HEK293 (cell line): ENCODE measurements around the gene PBRM1.

Source experiments
- CTCF ChIP-seq: fragments of 450-650 bp; formaldehyde crosslinking; IDR thresholded peaks from 2 replicates; pipeline ENCODE4 v1.5.1; 2016; ENCODE audit warnings: missing biosample characterization, missing genetic modification characterization
- KLF1 ChIP-seq: fragments of 450-650 bp; formaldehyde crosslinking; IDR thresholded peaks from 2 replicates; pipeline ENCODE4 v1.5.1; 2016; ENCODE audit warnings: missing biosample characterization, missing genetic modification characterization
- OSR2 ChIP-seq: fragments of 450-650 bp; formaldehyde crosslinking; IDR thresholded peaks from 2 replicates; pipeline ENCODE4 v1.5.1; 2016; ENCODE audit warnings: missing biosample characterization, missing genetic modification characterization
- ZBTB7A ChIP-seq: fragments of 450-650 bp; formaldehyde crosslinking; IDR thresholded peaks from 2 replicates; pipeline ENCODE4 v1.5.1; 2016; ENCODE audit warnings: low read depth, missing biosample characterization, missing genetic modification characterization
- ZNF133 ChIP-seq: fragments of 450-650 bp; formaldehyde crosslinking; IDR thresholded peaks from 2 replicates; pipeline ENCODE4 v1.5.1; 2016; ENCODE audit warnings: missing biosample characterization, missing genetic modification characterization
- ZNF274 ChIP-seq, 2 experiments: fragments of 200-500 bp in 1 of 2; fragments of 450-650 bp in 1 of 2; sonication (Bioruptor generic) in 1 of 2; formaldehyde crosslinking in 1 of 2; IDR thresholded peaks; 2 replicates each; pipeline versions ENCODE4 v1.5.1 to v1.6.1; 2014 to 2016; ENCODE audit warnings: borderline replicate concordance in 1 of 2, inconsistent platforms in 1 of 2, low read length in 1 of 2, missing biosample characterization in 1 of 2, missing genetic modification characterization in 1 of 2
- ZNF292 ChIP-seq: fragments of 450-650 bp; formaldehyde crosslinking; IDR thresholded peaks from 2 replicates; pipeline ENCODE4 v1.5.1; 2016; ENCODE audit warnings: low read depth, missing biosample characterization, missing genetic modification characterization, borderline replicate concordance
- ZNF366 ChIP-seq: fragments of 450-650 bp; formaldehyde crosslinking; conservative IDR thresholded peaks from 2 replicates; pipeline ENCODE4 v1.5.1; 2016; ENCODE audit warnings: missing biosample characterization, missing genetic modification characterization
- ZNF449 ChIP-seq: fragments of 450-650 bp; formaldehyde crosslinking; IDR thresholded peaks from 2 replicates; pipeline ENCODE4 v1.5.1; 2017; ENCODE audit warnings: missing biosample characterization, mild to moderate bottlenecking, missing genetic modification characterization, moderate library complexity
- ZNF555 ChIP-seq: fragments of 450-650 bp; formaldehyde crosslinking; conservative IDR thresholded peaks from 2 replicates; pipeline ENCODE4 v1.5.1; 2017; ENCODE audit warnings: missing biosample characterization, mild to moderate bottlenecking, missing genetic modification characterization, inconsistent platforms
- ZNF660 ChIP-seq: fragments of 450-650 bp; IDR thresholded peaks from 2 replicates; pipeline ENCODE4 v1.5.1; 2018; ENCODE audit warnings: missing biosample characterization, mild to moderate bottlenecking, missing genetic modification characterization
- ZNF677 ChIP-seq: fragments of 450-650 bp; IDR thresholded peaks from 2 replicates; pipeline ENCODE4 v1.5.0; 2018; ENCODE audit warnings: missing biosample characterization, mild to moderate bottlenecking, missing genetic modification characterization, moderate library complexity
- TF ChIP-seq, protein P1 (sequence below): IDR thresholded peaks from 2 replicates; pipeline ENCODE4 v1.6.1; 2011; ENCODE audit warnings: mild to moderate bottlenecking, low read depth, low read length, borderline replicate concordance

DNA sequence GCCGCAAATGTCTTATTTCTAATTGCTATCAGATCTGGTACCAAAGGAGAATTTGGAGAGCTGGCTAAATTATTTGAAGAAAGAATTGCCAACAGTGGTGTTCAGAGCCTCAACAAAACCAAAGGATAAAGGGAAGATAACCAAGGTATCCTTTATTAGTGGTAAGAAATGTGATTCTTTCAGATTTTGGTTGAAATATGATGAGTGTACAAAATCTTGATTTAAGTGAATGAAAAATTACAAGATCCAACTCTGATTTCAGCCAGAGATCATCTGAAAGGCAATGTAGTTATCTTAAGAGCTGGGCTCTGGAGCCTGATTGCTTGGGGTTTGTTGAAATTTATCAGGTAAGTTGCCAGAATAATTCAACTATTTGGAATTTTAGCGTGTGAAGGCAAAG is 4.8 kb upstream of the PBRM1 start:
- no peak for TF ChIP-seq CTCF (tag by site-specific recombination)
- no peak for TF ChIP-seq ZNF555 (tag by site-specific recombination)
- TF ChIP-seq ZNF366 = no peak
- TF ChIP-seq ZNF660 (tag by site-specific recombination) = no peak
- no peak for TF ChIP-seq KLF1 (tag by site-specific recombination)
- TF ChIP-seq ZNF292 (tag by site-specific recombination) = no peak
- TF ChIP-seq ZNF449 = no peak
- TF ChIP-seq ZNF274 (IDR thresholded peaks at IDR 0.05; ENCODE audit: low read length) = no peak
- TF ChIP-seq ZNF274 (tag by site-specific recombination; IDR thresholded peaks at IDR 0.05; ENCODE audit: borderline replicate concordance) = no peak
- no peak for TF ChIP-seq ZNF133 (tag by site-specific recombination)
- TF ChIP-seq ZBTB7A (tag by site-specific recombination) = no peak
- TF ChIP-seq OSR2 (tag by site-specific recombination) = no peak
- TF ChIP-seq ZNF677 (tag by site-specific recombination) = no peak
- TF ChIP-seq, protein P1, sequence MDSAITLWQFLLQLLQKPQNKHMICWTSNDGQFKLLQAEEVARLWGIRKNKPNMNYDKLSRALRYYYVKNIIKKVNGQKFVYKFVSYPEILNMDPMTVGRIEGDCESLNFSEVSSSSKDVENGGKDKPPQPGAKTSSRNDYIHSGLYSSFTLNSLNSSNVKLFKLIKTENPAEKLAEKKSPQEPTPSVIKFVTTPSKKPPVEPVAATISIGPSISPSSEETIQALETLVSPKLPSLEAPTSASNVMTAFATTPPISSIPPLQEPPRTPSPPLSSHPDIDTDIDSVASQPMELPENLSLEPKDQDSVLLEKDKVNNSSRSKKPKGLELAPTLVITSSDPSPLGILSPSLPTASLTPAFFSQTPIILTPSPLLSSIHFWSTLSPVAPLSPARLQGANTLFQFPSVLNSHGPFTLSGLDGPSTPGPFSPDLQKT = no peak
